Measurements from ENCODE around the gene SIK3. TPM values are rescaled to one million over a fixed set of nuclear protein-coding genes. Genes with fewer than 3 reads are reported as not detected.
A peak's percentile ranks its signal among the peaks of the same experiment; 100 is the strongest.

Gene SIK3
- total RNA-seq, 1 donor from 2014 or later = 61.0 TPM

DNA sequence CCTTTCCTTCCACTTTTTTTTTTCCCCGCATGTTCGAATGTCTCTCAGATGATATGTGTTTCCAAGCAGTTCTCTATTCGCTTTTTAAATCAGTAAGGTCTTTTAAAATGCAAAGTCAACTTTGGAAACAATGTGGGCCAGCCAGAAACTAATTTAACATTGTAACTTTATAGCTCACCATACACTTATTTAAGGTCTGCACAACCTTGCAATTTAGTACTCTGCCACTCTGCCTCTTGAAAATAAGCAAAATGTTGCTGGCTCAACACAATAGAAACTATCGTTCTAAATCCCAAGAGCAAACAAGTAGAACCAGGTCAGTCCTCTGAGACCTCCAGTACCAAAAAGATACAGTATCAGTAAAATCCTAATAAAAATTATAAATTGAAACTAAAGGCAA, 109.0 kb downstream of the SIK3 start:
- Mint-ChIP-seq H3K4me3 (ENCODE audit: low read depth) (no peak overlapping the region), H3K9me3 (ENCODE audit: low read depth) (no peaks in the 10 kb centered on the region), H3K27ac (peak overlapping the region; percentile 46), H3K4me1 (ENCODE audit: low read depth) (peaks cover 40% of the 10 kb centered on the region), H3K27me3 (no peaks in the 10 kb centered on the region), H3K36me3 (ENCODE audit: insufficient read depth) (no peaks in the 10 kb centered on the region)
- DNase-seq (ENCODE audit: low spot score, unreplicated experiment) = no peak
- TF ChIP-seq CTCF (IDR thresholded peaks at IDR 0.05; ENCODE audit: unreplicated experiment) = no peak

- Mint-ChIP-seq H3K4me3 (ENCODE audit: low read depth) (no peak overlapping the region), H3K4me1 (ENCODE audit: low read depth) (peaks cover 31% of the 10 kb centered on the region), H3K27ac (peak overlapping the region; percentile 9), H3K36me3 (ENCODE audit: insufficient read depth) (no peaks in the 10 kb centered on the region), H3K9me3 (ENCODE audit: low read depth) (no peaks in the 10 kb centered on the region), H3K27me3 (no peaks in the 10 kb centered on the region)
- no peak for TF ChIP-seq CTCF (IDR thresholded peaks at IDR 0.05; ENCODE audit: unreplicated experiment)
- DNase-seq (ENCODE audit: low spot score, unreplicated experiment) = no peak
Measured at GRCh38 chr11:116986521-116987105, 111.6 kb downstream of the SIK3 start.

DNA sequence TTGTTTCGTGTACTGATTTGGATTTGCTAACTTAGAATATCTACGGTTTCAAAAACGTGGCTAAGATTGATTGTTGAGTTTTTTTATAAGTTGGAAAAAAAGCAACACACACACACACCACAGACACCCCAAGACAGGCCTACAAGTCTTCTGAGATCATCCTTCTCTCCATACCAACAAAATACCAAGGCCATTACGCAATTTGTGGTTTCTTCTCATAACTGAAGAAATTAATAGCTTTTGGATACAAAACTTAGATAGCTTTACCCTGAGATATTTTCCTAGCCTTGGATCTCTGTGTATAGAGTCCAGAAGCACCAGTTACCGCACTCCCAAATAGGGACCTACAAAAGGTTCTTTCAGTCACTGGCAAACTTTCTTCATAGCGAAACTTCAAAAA, 113.6 kb downstream of the SIK3 start:
- Mint-ChIP-seq H3K27me3 (no peaks in the 10 kb centered on the region), H3K36me3 (ENCODE audit: insufficient read depth) (peaks cover 3% of the 10 kb centered on the region), H3K27ac (no peak overlapping the region)

DNA sequence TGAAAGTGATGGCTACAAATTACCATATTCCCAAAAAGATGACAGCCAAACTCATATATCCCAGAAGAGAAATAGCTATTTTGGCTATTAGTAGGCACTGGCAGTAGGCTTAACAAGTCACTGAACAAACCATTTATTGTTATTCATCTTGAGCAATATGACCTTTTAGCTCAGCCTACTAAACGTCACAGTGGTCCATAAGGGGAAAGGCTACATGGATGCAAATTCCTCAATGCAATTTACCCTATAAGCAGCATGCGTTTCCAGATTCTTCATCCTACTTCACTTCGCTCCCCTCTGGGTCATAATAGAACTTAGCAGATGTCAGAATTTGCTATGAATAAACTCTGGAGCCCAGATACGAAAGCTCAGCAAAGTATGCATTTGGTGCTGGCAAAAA, 114.0 kb downstream of the SIK3 start:
- H3K4me1 Mint-ChIP-seq (ENCODE audit: low read depth) = peaks cover 15% of the 10 kb centered on the region
- no peaks in the 10 kb centered on the region for H3K9me3 Mint-ChIP-seq (ENCODE audit: low read depth)
- no peak overlapping the region for H3K4me3 Mint-ChIP-seq (ENCODE audit: low read depth)
- H3K36me3 Mint-ChIP-seq (ENCODE audit: insufficient read depth) = peaks cover 3% of the 10 kb centered on the region
- DNase-seq (ENCODE audit: low spot score, unreplicated experiment) = no peak
- no peak for TF ChIP-seq CTCF (IDR thresholded peaks at IDR 0.05; ENCODE audit: unreplicated experiment)
- H3K27ac Mint-ChIP-seq = no peak overlapping the region
- no peaks in the 10 kb centered on the region for H3K27me3 Mint-ChIP-seq

More for the DNA sequence above, 113.6 kb downstream of the SIK3 start:
- H3K4me1 Mint-ChIP-seq (ENCODE audit: low read depth) = peaks cover 19% of the 10 kb centered on the region
- TF ChIP-seq CTCF (IDR thresholded peaks at IDR 0.05; ENCODE audit: unreplicated experiment) = no peak
- no peak for DNase-seq (ENCODE audit: low spot score, unreplicated experiment)
- no peak overlapping the region for H3K4me3 Mint-ChIP-seq (ENCODE audit: low read depth)
- H3K9me3 Mint-ChIP-seq (ENCODE audit: low read depth) = no peaks in the 10 kb centered on the region

DNA sequence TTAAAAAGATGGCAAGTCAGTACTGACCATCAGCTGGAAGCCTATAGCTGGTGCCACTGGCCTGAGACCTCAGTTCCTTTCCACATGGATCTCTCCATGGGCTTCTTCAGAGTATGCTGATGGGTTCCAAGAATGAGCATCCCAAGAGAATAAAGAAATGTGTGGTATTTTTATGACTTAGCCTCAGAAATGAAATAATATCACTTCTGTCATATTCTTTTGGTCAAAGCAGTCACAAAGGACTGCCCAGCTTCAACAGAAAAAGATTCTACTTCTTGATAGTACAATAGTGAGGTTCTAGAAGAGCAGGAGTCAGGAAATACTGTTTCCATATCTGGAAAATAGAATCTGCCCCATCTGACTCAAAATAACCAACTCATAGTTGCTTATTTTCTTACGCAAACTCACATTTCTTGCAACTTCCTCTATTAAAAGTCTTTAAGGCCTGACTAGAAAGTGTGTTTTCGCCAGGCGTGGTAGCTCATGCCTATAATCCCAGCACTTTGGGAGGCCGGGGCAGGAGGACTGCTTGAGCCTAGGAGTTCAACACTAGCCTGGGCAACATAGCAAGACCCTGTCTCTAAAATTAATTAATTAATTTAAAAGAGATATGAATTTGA, 116.9 kb downstream of the SIK3 start:
- Mint-ChIP-seq H3K36me3 (ENCODE audit: insufficient read depth) (peaks cover 3% of the 10 kb centered on the region), H3K4me1 (ENCODE audit: low read depth) (peaks cover 6% of the 10 kb centered on the region), H3K27me3 (no peaks in the 10 kb centered on the region), H3K9me3 (ENCODE audit: low read depth) (no peaks in the 10 kb centered on the region), H3K4me3 (ENCODE audit: low read depth) (no peak overlapping the region), H3K27ac (no peak overlapping the region)
- DNase-seq (ENCODE audit: low spot score, unreplicated experiment) = no peak
- no peak for TF ChIP-seq CTCF (IDR thresholded peaks at IDR 0.05; ENCODE audit: unreplicated experiment)
